ENCODE data around the gene CYTH1. TPM values are rescaled to one million over a fixed set of nuclear protein-coding genes. Genes with fewer than 3 reads are reported as not detected.

CYTH1 gene
- total RNA-seq, 2 experiments from 2014 or later: 73.0 to 148 TPM

- H3K9me3 ChIP-seq (ENCODE audit: low read length): no peaks in the 10 kb centered on the region
- ChIA-PET CTCF (ENCODE audit: unreplicated experiment) (no interaction called here), POLR2A (interaction anchor here (0.9 kb wide), 1 partner anchor 111 kb away, joined by 3 read pairs; no protein-coding TSS in a partner anchor)
- H3K36me3 ChIP-seq (ENCODE audit: insufficient read depth, low read length): peaks cover 96% of the 10 kb centered on the region
- no peaks in the 10 kb centered on the region for H3K79me2 ChIP-seq (ENCODE audit: insufficient read depth, low read depth, low read length)
- no peak overlapping the region for H3K4me3 ChIP-seq (ENCODE audit: low read depth, low read length, poor library complexity, severe bottlenecking)
- no peaks in the 10 kb centered on the region for H3K4me1 ChIP-seq (ENCODE audit: insufficient read depth, low read length, poor library complexity, severe bottlenecking)
- no TSS peak for BruUV-seq (replicated peaks)
- no peak overlapping the region for H3K27ac ChIP-seq (ENCODE audit: low read depth, low read length, poor library complexity, severe bottlenecking)
- no peak for DNase-seq (ENCODE audit: low spot score)
- no peaks in the 10 kb centered on the region for H3K9me2 ChIP-seq (ENCODE audit: insufficient read depth, low read length)
- no peak overlapping the region for H2AFZ ChIP-seq (ENCODE audit: low read length)
- intact Hi-C loops (cut with micrococcal nuclease; ENCODE audit: unreplicated experiment): no loop called here
- no peak overlapping the region for H3K4me2 ChIP-seq (ENCODE audit: low read length)
- H4K20me1 ChIP-seq (ENCODE audit: insufficient read depth, low read length): no peaks in the 10 kb centered on the region
- TF ChIP-seq, protein P1, sequence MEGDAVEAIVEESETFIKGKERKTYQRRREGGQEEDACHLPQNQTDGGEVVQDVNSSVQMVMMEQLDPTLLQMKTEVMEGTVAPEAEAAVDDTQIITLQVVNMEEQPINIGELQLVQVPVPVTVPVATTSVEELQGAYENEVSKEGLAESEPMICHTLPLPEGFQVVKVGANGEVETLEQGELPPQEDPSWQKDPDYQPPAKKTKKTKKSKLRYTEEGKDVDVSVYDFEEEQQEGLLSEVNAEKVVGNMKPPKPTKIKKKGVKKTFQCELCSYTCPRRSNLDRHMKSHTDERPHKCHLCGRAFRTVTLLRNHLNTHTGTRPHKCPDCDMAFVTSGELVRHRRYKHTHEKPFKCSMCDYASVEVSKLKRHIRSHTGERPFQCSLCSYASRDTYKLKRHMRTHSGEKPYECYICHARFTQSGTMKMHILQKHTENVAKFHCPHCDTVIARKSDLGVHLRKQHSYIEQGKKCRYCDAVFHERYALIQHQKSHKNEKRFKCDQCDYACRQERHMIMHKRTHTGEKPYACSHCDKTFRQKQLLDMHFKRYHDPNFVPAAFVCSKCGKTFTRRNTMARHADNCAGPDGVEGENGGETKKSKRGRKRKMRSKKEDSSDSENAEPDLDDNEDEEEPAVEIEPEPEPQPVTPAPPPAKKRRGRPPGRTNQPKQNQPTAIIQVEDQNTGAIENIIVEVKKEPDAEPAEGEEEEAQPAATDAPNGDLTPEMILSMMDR (conservative IDR thresholded peaks at IDR 0.05; ENCODE audit: low read length): no peak
- no peak for TF ChIP-seq EZH2phosphoT487 (IDR thresholded peaks at IDR 0.05; ENCODE audit: borderline replicate concordance, low read depth, low read length)
These were observed 19.9 kb upstream of the CYTH1 start for GRCh38 chr17:78802008-78802407.

- Histone ChIP-seq H3K9me3 (ENCODE audit: low read length) (no peaks in the 10 kb centered on the region), H3K36me3 (ENCODE audit: insufficient read depth, low read length) (peaks cover 96% of the 10 kb centered on the region), H3K4me2 (ENCODE audit: low read length) (no peak overlapping the region), H3K9me2 (ENCODE audit: insufficient read depth, low read length) (no peaks in the 10 kb centered on the region), H3K4me3 (ENCODE audit: low read depth, low read length, poor library complexity, severe bottlenecking) (no peak overlapping the region), H4K20me1 (ENCODE audit: insufficient read depth, low read length) (0 out of 2 replicates have a peak, but pooled peaks cover 3% of the 10 kb centered on the region), H3K4me1 (ENCODE audit: insufficient read depth, low read length, poor library complexity, severe bottlenecking) (no peaks in the 10 kb centered on the region), H3K27ac (ENCODE audit: low read depth, low read length, poor library complexity, severe bottlenecking) (no peak overlapping the region), H2AFZ (ENCODE audit: low read length) (no peak overlapping the region), H3K79me2 (ENCODE audit: insufficient read depth, low read depth, low read length) (no peaks in the 10 kb centered on the region)
- POLR2A ChIA-PET: interaction anchor here (0.7 kb wide), 1 partner anchor 311 kb away, joined by 4 read pairs; no protein-coding TSS in a partner anchor
- CTCF ChIA-PET (ENCODE audit: unreplicated experiment): no interaction called here
- DNase-seq (ENCODE audit: low spot score): no peak
- intact Hi-C loops (cut with micrococcal nuclease; ENCODE audit: unreplicated experiment): no loop called here
- TF ChIP-seq, protein P1 (conservative IDR thresholded peaks at IDR 0.05; ENCODE audit: low read length): no peak
- TF ChIP-seq EZH2phosphoT487 (IDR thresholded peaks at IDR 0.05; ENCODE audit: borderline replicate concordance, low read depth, low read length): no peak
- no TSS peak for BruUV-seq (replicated peaks)
These were observed 18.3 kb upstream of the CYTH1 start for GRCh38 chr17:78800132-78800931.

Measured in OCI-LY7 (cell line).